Activated T-cell treated with anti-CD3 and anti-CD28 coated beads for 24 hours (primary cell): ENCODE measurements around the gene EIF2A.
A peak's percentile ranks its signal among the peaks of the same experiment; 100 is the strongest.
"Not testable (repeated sequence)": the region's sequence is repeated elsewhere in the genome, so short reads cannot be mapped to it uniquely, and the experiment has no call there.

ENCODE experiments used
- DNase-seq: peaks from one replicate; pipeline ENCODE4 v3.0.0-alpha.2; 2020; ENCODE audit warnings: low read depth

The EIF2A gene

DNA sequence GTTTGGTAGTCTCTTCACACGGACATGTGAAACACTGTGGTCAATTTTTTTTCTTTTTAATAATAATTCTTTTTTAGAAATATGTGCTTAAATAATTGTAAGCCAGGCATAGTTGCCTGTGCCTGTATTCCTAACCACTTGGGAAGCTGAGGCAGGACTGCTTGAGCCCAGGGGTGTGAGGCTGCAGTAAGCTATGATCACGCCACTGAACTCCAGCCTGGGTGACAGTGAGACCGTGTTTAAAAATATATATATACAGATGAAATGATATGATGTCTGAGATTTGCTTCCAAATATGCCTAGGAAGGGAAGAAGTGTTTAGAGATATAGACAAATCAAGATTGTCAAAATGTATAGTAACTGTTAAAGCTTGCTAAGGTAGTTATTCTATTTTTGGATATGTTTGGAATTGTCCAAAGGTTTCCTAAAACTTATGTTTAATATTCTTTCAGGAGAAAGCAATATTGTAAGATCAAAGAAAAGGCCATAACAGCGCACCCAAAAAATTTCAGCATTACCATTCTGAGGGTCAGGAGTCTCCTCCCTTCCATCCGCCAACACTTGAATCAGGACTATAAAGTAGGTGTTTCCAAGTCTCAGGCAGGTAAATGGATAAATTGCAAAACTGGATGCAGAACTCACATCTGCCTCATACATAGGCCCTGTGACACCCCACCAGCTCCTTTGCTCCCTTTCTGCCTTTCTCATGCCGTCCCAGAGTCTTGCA lies 56.0 kb downstream of the EIF2A start:
- DNase-seq, result no peak

DNA sequence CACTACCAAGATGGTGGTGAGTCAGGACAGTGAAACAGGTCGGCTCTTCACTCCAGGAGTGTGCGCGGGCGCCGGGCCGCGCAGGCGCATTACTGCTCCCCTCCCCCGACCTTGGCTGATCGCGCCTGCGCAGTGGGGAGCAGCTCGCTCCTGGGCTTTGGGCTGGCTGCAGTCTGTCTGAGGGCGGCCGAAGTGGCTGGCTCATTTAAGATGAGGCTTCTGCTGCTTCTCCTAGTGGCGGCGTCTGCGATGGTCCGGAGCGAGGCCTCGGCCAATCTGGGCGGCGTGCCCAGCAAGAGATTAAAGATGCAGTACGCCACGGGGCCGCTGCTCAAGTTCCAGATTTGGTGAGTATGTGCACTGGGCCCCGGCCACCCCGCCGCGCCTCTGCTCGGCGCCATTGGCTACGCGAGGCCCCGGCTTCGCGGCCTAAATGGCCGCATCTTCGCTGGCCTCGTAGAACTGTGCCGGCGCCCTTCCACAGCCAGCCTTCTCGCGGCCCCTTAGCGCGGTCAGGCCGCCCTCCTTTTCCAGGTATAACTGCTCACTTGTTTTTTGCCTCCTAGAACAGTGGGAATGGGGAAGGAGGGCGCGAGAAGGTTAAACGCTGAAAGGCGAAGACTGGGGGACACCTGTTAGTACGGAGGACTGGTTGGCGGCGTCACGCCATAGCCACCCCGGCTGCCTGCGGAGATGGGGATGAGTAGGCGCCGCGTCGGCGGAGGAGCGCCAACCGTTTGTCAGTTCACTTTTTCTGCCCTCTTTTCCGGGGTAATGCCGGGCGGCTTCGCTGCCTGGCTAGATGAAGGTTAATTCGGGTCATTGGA lies 56.8 kb downstream of the EIF2A start, which contains the start of gene SELENOT:
Gene SELENOT, plus strand, starts transcription at position 169 of the 827 bp plus-strand sequence. Its CDS starts 42 bp downstream, at position 211.
- peak; percentile 92 for DNase-seq

DNA sequence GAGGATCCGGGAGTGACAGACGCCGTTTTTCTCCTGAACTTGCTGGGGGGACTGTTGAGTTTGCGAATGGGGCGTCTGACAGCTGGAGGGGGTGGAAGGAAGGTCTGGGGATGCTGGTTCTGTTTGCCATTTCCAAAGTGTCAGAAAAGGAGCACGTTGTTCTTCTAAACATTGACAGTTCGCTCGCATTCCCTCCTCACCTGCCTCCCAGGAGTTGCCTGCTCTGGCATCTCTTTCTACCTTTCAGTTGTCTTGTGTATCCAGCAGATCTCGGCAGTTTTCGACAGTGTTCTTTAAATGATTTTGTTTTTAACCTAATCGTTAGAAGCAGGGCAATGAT lies 57.4 kb downstream of the EIF2A start:
- DNase-seq, result no peak

DNA sequence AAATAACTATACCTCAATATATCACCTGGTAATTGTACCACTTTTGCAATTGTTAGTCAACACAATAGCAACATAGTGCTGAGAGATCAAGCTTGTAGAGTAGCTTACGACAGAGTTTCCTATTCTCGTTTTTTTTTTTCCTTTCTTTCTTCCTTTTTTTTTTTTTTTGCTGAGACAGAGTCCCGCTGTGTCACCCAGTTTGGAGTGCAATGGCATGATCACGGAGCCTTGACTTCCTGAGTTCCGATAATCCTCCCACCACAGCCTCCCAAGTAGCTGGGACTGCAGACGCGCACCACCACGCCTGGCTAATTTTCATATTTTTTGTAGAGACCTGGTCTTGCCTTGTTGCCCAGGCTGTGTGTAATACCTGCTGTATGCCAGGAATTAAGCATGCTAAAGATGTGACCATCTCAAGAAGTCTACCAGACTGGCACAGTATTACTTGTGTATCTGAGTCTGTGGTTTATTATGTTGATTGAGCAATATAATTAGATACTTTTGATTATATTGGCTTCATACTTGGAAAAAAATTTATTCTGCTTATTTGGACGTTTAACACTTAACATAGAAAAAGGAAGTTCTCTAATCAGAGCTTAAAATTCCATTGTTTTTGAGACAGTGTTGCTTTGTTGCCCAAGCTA lies 59.5 kb downstream of the EIF2A start:
- no peak for DNase-seq

GRCh38 chr3:150607267-150608065 lies 60.9 kb downstream of the EIF2A start:
- DNase-seq, result no peak

GRCh38 chr3:150609988-150610387 lies 63.4 kb downstream of the EIF2A start:
- DNase-seq, result no peak

GRCh38 chr3:150610785-150611184 lies 64.2 kb downstream of the EIF2A start:
- DNase-seq, result no peak

DNA sequence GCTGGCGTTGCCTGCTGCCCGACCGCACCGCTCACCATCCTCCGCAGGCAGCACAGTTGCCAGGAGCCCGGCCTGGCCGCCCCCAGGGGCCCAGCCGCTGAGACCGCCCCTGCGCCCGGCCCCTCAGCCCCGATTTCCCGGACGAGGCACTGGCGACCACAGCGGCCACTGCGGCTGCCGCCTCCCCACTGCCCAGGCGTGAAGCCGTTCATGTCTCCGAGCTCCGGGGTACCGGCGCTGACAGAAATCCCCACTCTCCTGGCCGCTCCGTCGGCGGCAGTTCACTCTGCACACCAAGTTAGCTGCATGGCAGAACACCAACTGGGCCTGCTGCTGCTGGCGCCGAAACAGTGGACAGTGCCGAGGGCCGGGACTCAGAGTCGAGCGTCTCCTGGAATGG lies 65.1 kb downstream of the EIF2A start:
- DNase-seq, result no peak

GRCh38 chr3:150612494-150612893 lies 65.9 kb downstream of the EIF2A start:
- DNase-seq, result no peak

- DNase-seq, result no peak
These were observed 66.4 kb downstream of the EIF2A start for GRCh38 chr3:150613034-150613433.

- DNase-seq, result no peak
These were observed 67.3 kb downstream of the EIF2A start for GRCh38 chr3:150613709-150614480.

GRCh38 chr3:150620002-150620689 lies 73.6 kb downstream of the EIF2A start:
- DNase-seq, result no peak

DNA sequence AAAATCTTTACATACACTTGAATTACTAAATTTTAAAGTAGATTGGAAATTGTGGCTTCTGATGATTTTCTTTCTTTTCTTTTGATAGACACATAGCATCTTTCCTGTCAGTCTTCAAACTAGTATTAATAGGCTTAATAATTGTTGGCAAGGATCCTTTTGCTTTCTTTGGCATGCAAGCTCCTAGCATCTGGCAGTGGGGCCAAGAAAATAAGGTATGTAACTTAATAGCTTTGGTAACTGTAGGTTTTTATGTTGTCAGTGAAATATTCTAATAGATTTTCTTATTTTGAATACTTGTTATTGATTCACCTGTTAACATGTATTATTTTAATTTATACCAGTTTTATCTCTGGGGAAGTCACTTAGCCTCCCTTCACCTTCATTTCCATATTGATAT lies 76.4 kb downstream of the EIF2A start:
- DNase-seq, result not testable (repeated sequence)

- DNase-seq, result no peak
These were observed 77.4 kb downstream of the EIF2A start for GRCh38 chr3:150623945-150624344.

GRCh38 chr3:150626148-150626930 lies 79.8 kb downstream of the EIF2A start:
- no peak for DNase-seq

DNA sequence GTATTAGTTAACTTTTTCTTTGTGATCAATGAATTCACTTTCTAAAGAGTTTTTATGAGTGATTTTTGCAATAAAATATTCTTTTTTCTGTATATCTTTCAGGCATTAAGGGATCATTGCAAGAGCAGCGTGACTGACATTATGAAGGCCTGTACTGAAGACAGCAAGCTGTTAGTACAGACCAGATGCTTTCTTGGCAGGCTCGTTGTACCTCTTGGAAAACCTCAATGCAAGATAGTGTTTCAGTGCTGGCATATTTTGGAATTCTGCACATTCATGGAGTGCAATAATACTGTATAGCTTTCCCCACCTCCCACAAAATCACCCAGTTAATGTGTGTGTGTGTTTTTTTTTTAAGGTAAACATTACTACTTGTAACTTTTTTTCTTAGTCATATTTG lies 81.0 kb downstream of the EIF2A start:
- DNase-seq, result no peak

DNA sequence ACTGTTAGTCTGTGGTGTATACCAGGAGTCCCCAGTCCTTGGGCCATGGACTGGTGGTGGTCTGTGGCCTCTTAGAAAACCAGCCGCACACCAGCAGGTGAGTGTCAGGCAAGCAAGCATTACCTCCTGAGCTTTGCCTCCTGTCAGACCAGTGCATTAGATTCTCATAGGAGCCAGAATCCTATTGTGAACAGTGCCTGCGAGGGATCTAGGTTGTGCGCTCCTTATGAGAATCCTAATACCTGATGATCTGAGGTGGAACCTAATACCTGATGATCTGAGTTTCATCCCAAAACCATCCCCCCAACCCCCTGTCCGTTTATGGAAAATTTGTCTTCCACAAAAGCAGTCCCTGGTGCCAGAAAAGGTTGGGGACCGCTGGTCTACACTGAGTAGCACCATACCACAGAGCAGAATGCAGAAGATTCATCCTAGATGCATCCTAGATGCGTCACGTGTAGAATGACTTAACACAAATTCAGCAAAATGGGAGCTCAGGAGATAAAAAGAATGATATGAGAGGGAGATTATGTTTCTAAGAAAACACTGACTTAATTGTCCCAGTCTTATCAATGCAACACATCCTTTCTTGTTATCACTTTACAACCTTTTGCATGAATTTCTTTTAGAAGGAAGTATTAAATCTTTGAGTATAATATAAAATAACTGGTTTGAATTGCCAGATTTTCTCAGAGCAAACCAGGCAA lies 85.1 kb downstream of the EIF2A start:
- no peak for DNase-seq

GRCh38 chr3:150635076-150635475 lies 88.5 kb downstream of the EIF2A start:
- no peak for DNase-seq

DNA sequence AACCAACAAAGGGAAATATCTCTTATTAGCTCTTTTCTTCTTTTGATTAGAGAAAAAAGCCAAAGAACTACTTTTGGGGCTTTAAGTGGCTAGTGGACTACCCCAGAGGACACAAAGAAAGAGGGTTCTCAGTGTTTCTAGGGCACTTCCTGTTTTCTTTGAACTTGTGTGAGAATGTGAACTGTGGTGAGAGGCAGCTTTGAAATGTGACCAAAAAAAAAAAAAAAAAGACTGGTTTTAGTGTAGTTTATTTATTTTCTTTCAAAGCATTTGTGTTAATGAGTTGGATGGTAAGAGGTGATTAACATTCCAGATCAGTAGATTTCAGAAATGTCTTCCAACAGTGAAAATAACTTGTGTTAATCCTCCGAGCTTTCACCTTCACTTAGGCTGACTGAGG lies 88.9 kb downstream of the EIF2A start:
- DNase-seq, result no peak
